ENCODE data around the gene WDR5. TPM values are rescaled to one million over a fixed set of nuclear protein-coding genes. Genes with fewer than 3 reads are reported as not detected.
A peak's percentile ranks its signal among the peaks of the same experiment; 100 is the strongest.

WDR5 gene
- total RNA-seq, 1 donor from 2014 or later, result 22.2 TPM

DNA sequence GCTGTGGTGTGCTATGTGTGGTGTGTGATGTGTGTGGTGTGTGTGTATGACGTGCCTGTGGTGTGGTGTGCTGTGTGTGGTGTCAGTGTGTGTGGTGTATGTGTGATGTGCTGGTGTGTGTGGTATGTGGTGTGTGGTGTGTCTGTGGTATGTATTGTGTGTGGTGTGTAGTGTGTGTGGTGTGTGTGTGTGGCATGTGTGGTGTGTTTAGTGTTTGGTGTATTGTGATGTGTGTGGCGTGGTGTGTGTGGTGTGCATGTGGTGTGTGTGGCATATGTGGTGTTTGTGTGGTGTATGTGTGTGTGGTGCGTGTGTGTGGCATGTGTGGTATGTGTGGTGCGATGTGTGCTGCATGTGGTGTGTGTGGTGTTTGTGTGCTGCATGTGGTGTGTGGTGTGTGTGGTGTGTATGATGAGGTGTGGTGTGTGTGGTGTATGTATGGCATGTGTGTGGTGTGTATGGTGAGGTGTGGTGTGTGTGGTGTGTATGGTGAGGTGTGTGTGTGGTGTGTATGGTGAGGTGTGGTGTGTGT is 46.7 kb downstream of the WDR5 start:
- no peaks in the 10 kb centered on the region for H3K9me3 Mint-ChIP-seq (ENCODE audit: low read depth)
- peak; percentile 57 for DNase-seq (ENCODE audit: low spot score)
- H3K27ac Mint-ChIP-seq (ENCODE audit: unreplicated experiment), result no peak overlapping the region
- H3K4me1 Mint-ChIP-seq (ENCODE audit: low read depth), result peaks cover 10% of the 10 kb centered on the region
- TF ChIP-seq, protein P1, sequence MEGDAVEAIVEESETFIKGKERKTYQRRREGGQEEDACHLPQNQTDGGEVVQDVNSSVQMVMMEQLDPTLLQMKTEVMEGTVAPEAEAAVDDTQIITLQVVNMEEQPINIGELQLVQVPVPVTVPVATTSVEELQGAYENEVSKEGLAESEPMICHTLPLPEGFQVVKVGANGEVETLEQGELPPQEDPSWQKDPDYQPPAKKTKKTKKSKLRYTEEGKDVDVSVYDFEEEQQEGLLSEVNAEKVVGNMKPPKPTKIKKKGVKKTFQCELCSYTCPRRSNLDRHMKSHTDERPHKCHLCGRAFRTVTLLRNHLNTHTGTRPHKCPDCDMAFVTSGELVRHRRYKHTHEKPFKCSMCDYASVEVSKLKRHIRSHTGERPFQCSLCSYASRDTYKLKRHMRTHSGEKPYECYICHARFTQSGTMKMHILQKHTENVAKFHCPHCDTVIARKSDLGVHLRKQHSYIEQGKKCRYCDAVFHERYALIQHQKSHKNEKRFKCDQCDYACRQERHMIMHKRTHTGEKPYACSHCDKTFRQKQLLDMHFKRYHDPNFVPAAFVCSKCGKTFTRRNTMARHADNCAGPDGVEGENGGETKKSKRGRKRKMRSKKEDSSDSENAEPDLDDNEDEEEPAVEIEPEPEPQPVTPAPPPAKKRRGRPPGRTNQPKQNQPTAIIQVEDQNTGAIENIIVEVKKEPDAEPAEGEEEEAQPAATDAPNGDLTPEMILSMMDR (IDR thresholded peaks at IDR 0.05), result no peak
- H3K27me3 Mint-ChIP-seq (ENCODE audit: low read depth), result no peaks in the 10 kb centered on the region
- H3K4me3 Mint-ChIP-seq (ENCODE audit: unreplicated experiment), result no peak overlapping the region
- H3K36me3 Mint-ChIP-seq (ENCODE audit: low read depth), result no peaks in the 10 kb centered on the region

DNA sequence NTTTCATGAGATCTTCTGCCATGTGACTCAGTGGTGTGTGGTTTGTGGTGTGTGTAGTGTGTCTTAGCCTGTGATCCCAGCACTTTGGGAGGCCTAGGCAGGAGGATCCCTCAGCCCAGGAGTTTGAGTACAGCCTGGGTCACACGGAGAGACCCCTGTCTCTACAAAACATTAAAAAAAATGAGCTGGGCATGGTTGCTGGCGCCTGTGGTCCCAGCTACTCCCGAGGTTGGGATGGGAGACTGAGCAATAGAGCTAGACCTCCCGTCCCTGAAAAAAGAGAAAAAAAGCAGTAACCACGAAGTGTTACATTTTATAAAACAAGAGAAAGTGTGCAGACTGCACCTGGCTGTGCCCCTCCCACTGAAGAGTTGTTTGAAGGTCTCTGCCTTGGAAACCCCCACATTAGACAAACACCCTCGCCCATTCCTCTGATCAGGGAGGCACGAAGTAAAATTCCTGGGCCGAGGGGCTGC is 49.7 kb downstream of the WDR5 start:
- DNase-seq (ENCODE audit: low spot score), result peak; percentile 19
- Mint-ChIP-seq H3K36me3 (ENCODE audit: low read depth) (no peaks in the 10 kb centered on the region), H3K4me1 (ENCODE audit: low read depth) (no peaks in the 10 kb centered on the region), H3K27me3 (ENCODE audit: low read depth) (peaks cover 6% of the 10 kb centered on the region), H3K9me3 (ENCODE audit: low read depth) (no peaks in the 10 kb centered on the region), H3K4me3 (ENCODE audit: unreplicated experiment) (no peak overlapping the region), H3K27ac (ENCODE audit: unreplicated experiment) (no peak overlapping the region)
- TF ChIP-seq, protein P1 (IDR thresholded peaks at IDR 0.05), result no peak

DNA sequence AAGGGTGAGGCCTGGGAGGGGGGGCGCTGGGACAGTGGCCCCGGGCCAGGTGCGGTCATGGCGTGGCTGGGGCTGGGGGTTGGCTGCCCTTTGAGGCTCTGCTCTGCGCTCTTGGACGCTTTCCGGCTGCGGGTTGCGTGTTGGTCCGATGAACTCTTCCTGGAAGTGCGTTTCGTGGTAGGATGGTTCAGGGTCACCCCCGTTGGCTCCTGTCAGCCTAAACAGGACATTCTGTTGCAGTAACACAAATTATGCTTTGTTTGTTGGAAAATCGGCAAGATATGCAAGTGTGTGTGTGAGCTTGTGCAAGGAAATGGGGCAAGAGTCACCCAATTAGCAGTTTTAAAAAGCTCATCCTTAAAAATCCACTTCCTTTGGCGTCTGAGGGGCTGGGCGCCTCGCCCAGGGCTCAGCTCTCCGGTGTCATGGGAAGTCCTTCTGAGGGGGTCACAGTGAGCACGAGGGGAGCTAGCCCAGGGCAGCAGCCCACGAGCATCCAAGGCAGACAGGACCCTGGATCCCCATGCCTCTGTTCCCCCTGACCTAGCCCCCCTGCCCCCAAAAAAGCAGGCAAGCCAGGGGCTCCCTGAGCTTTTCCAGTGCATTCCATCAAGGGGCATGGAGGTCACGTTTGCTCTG is 50.7 kb downstream of the WDR5 start:
- H3K27me3 Mint-ChIP-seq (ENCODE audit: low read depth), result peaks cover 6% of the 10 kb centered on the region
- DNase-seq (ENCODE audit: low spot score), result peak; percentile 50
- H3K36me3 Mint-ChIP-seq (ENCODE audit: low read depth), result no peaks in the 10 kb centered on the region
- no peak overlapping the region for H3K4me3 Mint-ChIP-seq (ENCODE audit: unreplicated experiment)
- H3K9me3 Mint-ChIP-seq (ENCODE audit: low read depth), result no peaks in the 10 kb centered on the region
- H3K4me1 Mint-ChIP-seq (ENCODE audit: low read depth), result no peaks in the 10 kb centered on the region
- H3K27ac Mint-ChIP-seq (ENCODE audit: unreplicated experiment), result no peak overlapping the region
- TF ChIP-seq, protein P1 (IDR thresholded peaks at IDR 0.05), result no peak

DNA sequence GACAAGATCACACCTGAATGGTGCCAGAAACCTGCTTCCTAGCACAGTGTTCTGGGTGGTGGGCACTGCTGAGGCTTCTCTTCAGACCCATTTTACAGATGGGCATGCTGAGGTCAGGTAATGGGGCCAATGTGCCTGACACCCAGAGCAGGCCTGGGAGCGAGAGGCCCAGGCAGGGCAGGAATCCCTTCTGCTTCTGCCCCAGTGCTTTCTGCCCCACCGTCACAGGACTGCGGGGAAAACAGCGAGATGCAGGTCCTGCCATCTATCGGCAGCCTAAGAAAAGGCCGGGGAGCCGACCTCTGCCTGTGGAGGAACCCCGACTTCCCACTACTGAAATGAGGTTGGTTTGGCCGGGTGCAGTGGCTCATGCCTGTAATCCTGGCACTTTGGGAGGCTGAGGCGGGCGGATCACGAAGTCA is 51.2 kb downstream of the WDR5 start:
- Mint-ChIP-seq H3K27ac (ENCODE audit: unreplicated experiment) (no peak overlapping the region), H3K4me1 (ENCODE audit: low read depth) (no peaks in the 10 kb centered on the region), H3K27me3 (ENCODE audit: low read depth) (peaks cover 10% of the 10 kb centered on the region), H3K36me3 (ENCODE audit: low read depth) (no peaks in the 10 kb centered on the region), H3K9me3 (ENCODE audit: low read depth) (no peaks in the 10 kb centered on the region), H3K4me3 (ENCODE audit: unreplicated experiment) (no peak overlapping the region)
- peak; percentile 59 for DNase-seq (ENCODE audit: low spot score)
- TF ChIP-seq, protein P1 (IDR thresholded peaks at IDR 0.05), result no peak

DNA sequence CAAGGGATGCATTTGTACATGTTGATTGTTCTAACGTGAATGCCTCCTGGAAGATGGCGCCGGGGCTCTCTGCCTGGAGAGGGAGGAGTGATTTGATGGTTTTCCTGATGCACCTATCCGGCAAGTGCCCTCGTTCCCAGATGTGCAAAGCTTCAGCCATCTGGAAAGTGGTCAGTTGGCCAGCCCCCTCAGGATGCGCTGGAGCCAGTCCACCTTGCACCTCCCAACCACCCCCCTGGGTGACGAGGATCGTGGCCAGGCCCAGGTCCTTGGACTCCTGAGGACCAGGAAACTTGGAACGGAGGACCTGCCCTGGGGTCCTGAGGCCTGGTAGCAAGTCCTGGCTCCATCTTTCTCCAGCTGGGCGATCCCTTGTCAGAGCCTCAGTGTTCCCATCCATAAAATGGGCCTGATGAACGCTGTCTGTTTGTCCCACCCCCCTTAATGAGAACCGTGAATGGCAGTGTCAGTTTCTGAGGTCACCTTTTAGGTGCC is 52.1 kb downstream of the WDR5 start:
- DNase-seq (ENCODE audit: low spot score), result peak; percentile 68
- H3K36me3 Mint-ChIP-seq (ENCODE audit: low read depth), result no peaks in the 10 kb centered on the region
- H3K27me3 Mint-ChIP-seq (ENCODE audit: low read depth), result peaks cover 12% of the 10 kb centered on the region
- no peak overlapping the region for H3K4me3 Mint-ChIP-seq (ENCODE audit: unreplicated experiment)
- no peaks in the 10 kb centered on the region for H3K4me1 Mint-ChIP-seq (ENCODE audit: low read depth)
- TF ChIP-seq, protein P1 (IDR thresholded peaks at IDR 0.05), result no peak
- no peaks in the 10 kb centered on the region for H3K9me3 Mint-ChIP-seq (ENCODE audit: low read depth)
- H3K27ac Mint-ChIP-seq (ENCODE audit: unreplicated experiment), result no peak overlapping the region

Measured in chondrocyte (in vitro differentiated cells).